ENCODE results near the gene HEXA.

HEXA gene

DNA sequence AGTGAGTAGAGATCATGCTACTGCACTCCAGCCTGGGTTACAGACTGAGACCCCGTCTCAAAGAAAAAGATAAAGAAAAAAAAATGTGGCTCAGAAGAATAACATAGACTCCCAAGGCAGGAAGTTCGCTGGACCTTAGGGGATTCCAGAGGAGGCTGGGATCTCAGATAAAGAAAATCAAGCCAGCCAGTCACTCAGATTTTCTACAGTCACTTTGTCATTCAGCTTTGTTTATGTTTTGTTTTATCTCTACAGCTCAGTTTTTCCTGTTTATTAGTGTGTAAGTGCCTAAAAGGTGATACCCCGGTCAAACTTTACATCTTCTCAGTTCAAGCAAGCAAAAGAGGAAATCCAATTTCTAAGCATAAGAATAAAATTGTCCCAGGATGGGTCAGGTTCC lies 28.5 kb upstream of the HEXA start:
- TF ChIP-seq POLR2AphosphoS5 (IDR thresholded peaks at IDR 0.05; ENCODE audit: low read depth): no peak
- TF ChIP-seq SPI1 (IDR thresholded peaks at IDR 0.05; ENCODE audit: borderline replicate concordance, low read depth): no peak
- TF ChIP-seq, protein P1, sequence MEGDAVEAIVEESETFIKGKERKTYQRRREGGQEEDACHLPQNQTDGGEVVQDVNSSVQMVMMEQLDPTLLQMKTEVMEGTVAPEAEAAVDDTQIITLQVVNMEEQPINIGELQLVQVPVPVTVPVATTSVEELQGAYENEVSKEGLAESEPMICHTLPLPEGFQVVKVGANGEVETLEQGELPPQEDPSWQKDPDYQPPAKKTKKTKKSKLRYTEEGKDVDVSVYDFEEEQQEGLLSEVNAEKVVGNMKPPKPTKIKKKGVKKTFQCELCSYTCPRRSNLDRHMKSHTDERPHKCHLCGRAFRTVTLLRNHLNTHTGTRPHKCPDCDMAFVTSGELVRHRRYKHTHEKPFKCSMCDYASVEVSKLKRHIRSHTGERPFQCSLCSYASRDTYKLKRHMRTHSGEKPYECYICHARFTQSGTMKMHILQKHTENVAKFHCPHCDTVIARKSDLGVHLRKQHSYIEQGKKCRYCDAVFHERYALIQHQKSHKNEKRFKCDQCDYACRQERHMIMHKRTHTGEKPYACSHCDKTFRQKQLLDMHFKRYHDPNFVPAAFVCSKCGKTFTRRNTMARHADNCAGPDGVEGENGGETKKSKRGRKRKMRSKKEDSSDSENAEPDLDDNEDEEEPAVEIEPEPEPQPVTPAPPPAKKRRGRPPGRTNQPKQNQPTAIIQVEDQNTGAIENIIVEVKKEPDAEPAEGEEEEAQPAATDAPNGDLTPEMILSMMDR (IDR thresholded peaks at IDR 0.05; ENCODE audit: insufficient read depth, low read length): no peak
- TF ChIP-seq, protein P2, sequence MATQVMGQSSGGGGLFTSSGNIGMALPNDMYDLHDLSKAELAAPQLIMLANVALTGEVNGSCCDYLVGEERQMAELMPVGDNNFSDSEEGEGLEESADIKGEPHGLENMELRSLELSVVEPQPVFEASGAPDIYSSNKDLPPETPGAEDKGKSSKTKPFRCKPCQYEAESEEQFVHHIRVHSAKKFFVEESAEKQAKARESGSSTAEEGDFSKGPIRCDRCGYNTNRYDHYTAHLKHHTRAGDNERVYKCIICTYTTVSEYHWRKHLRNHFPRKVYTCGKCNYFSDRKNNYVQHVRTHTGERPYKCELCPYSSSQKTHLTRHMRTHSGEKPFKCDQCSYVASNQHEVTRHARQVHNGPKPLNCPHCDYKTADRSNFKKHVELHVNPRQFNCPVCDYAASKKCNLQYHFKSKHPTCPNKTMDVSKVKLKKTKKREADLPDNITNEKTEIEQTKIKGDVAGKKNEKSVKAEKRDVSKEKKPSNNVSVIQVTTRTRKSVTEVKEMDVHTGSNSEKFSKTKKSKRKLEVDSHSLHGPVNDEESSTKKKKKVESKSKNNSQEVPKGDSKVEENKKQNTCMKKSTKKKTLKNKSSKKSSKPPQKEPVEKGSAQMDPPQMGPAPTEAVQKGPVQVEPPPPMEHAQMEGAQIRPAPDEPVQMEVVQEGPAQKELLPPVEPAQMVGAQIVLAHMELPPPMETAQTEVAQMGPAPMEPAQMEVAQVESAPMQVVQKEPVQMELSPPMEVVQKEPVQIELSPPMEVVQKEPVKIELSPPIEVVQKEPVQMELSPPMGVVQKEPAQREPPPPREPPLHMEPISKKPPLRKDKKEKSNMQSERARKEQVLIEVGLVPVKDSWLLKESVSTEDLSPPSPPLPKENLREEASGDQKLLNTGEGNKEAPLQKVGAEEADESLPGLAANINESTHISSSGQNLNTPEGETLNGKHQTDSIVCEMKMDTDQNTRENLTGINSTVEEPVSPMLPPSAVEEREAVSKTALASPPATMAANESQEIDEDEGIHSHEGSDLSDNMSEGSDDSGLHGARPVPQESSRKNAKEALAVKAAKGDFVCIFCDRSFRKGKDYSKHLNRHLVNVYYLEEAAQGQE (IDR thresholded peaks at IDR 0.05; ENCODE audit: insufficient replicate concordance, low read depth): no peak
- TF ChIP-seq GABPA (IDR thresholded peaks at IDR 0.05; ENCODE audit: low read depth): no peak
- H3K27ac ChIP-seq (replicated peaks): no peak overlapping the region
- no peaks in the 10 kb centered on the region for H3K27me3 ChIP-seq (ENCODE audit: insufficient read depth, poor library complexity, severe bottlenecking)
- no peak overlapping the region for H3K4me3 ChIP-seq (replicated peaks; ENCODE audit: insufficient read depth, low read length)
- no peak for DNase-seq (ENCODE audit: low read depth in 1 of 2, low spot score in 1 of 2)

DNA sequence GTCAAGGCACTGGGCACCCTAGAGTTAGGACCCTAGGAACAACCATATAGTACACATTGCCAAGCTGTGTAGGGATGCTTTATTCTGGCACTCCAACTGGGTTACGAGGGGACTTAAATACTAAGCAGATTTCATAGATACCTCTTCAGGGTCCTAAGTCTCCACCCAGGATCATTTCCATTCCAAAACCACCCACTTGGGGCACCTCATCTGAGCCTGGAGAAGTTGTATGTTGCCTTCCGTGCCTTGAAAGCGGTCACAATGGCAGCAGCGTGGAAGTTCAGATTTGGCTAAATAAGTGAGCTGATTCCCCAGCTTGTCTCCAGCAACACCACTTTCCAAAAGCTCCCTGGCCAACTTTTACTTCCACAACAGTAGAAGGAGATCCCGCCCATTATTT lies 26.9 kb upstream of the HEXA start:
- TF ChIP-seq, protein P1 (IDR thresholded peaks at IDR 0.05; ENCODE audit: insufficient read depth, low read length): no peak
- TF ChIP-seq, protein P2 (IDR thresholded peaks at IDR 0.05; ENCODE audit: insufficient replicate concordance, low read depth): no peak
- TF ChIP-seq GABPA (IDR thresholded peaks at IDR 0.05; ENCODE audit: low read depth) (no peak), SPI1 (IDR thresholded peaks at IDR 0.05; ENCODE audit: borderline replicate concordance, low read depth) (no peak), POLR2AphosphoS5 (IDR thresholded peaks at IDR 0.05; ENCODE audit: low read depth) (no peak)

DNA sequence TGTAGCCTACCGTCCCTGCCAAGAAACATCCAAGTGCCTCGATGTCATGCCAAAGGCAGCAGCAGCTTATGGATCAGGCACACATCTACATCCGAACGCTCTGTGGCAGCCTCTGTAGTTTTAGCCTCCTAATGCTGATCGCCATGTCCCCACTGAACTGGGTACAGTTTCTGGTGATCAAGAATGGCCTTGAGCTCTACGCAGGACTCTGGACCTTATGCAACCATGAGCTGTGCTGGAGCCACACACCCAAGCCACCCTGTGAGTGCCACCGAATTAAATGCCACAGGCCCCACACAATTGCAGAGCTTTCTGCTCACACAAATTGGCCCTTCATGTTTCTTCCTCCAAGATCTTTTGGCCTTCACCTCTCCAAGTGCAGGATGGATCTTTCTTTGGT lies 22.8 kb upstream of the HEXA start:
- Histone ChIP-seq H3K27me3 (ENCODE audit: insufficient read depth, poor library complexity, severe bottlenecking) (no peaks in the 10 kb centered on the region), H3K27ac (replicated peaks) (no peak overlapping the region), H3K4me3 (replicated peaks; ENCODE audit: insufficient read depth, low read length) (no peak overlapping the region)
- TF ChIP-seq, protein P1 (IDR thresholded peaks at IDR 0.05; ENCODE audit: insufficient read depth, low read length): no peak
- no peak for TF ChIP-seq GABPA (IDR thresholded peaks at IDR 0.05; ENCODE audit: low read depth)
- DNase-seq (ENCODE audit: low read depth in 1 of 2, low spot score in 1 of 2): no peak

More for the DNA sequence above, 26.9 kb upstream of the HEXA start:
- Histone ChIP-seq H3K27ac (replicated peaks) (no peak overlapping the region), H3K4me3 (replicated peaks; ENCODE audit: insufficient read depth, low read length) (no peak overlapping the region), H3K27me3 (ENCODE audit: insufficient read depth, poor library complexity, severe bottlenecking) (no peaks in the 10 kb centered on the region)
- DNase-seq (ENCODE audit: low read depth in 1 of 2, low spot score in 1 of 2): no peak

Data from HL-60 (cell line).